ENCODE measurements around the gene MSRB3.

- no peak for TF ChIP-seq CTCF (IDR thresholded peaks at IDR 0.05)
- TF ChIP-seq POLR2A (IDR thresholded peaks at IDR 0.05) = no peak
- TF ChIP-seq POLR2AphosphoS5 (IDR thresholded peaks at IDR 0.05; ENCODE audit: insufficient read depth in 1 of 2, low read depth in 1 of 2) = no peak
These were observed 28.7 kb downstream of the MSRB3 start for GRCh38 chr12:65307169-65307501.
